Activated naive CD4-positive, alpha-beta T cell (primary cell): ENCODE results near the gene HEXIM1.

Source experiments
- DNase-seq, 4 experiments: peaks; one replicate each; lab custom pipeline; 2025; lab: John Stamatoyannopoulos, UW

The HEXIM1 gene

GRCh38 chr17:45172232-45172540, 23.9 kb downstream of the HEXIM1 start:
- no peak for DNase-seq

- peak in 2 of 4 experiments; percentile 11 to 48 for DNase-seq
Measured at GRCh38 chr17:45172541-45173286, 24.4 kb downstream of the HEXIM1 start.

GRCh38 chr17:45175759-45176115, 27.5 kb downstream of the HEXIM1 start:
- DNase-seq: no peak

- no peak for DNase-seq
Measured at GRCh38 chr17:45177563-45177962, 29.3 kb downstream of the HEXIM1 start.

- no peak for DNase-seq
Measured at GRCh38 chr17:45184144-45184543, 35.9 kb downstream of the HEXIM1 start.

- no peak for DNase-seq
Measured at GRCh38 chr17:45186801-45187354, 38.6 kb downstream of the HEXIM1 start.

- DNase-seq: no peak
Measured at GRCh38 chr17:45189009-45189408, 40.7 kb downstream of the HEXIM1 start.

GRCh38 chr17:45190503-45191255, 42.4 kb downstream of the HEXIM1 start:
- no peak for DNase-seq

GRCh38 chr17:45195424-45195823, 47.1 kb downstream of the HEXIM1 start:
- DNase-seq: no peak

- DNase-seq: no peak
Measured at GRCh38 chr17:45197108-45197507, 48.8 kb downstream of the HEXIM1 start.

GRCh38 chr17:45197555-45198334, 49.5 kb downstream of the HEXIM1 start:
- peak; percentile 71 to 88 (median 84) for DNase-seq

- no peak for DNase-seq
Measured at GRCh38 chr17:45200701-45201100, 52.4 kb downstream of the HEXIM1 start.

- DNase-seq: no peak
Measured at GRCh38 chr17:45201457-45201856, 53.2 kb downstream of the HEXIM1 start.
